Spleen (tissue), 11 donors: ENCODE results near the gene GABBR2. TPM values are rescaled to one million over a fixed set of nuclear protein-coding genes. Genes with fewer than 3 reads are reported as not detected.

ENCODE experiments used
- DNase-seq: peaks from one replicate; pipeline ENCODE4 v3.0.0-alpha.2; 2020
- H3K27ac ChIP-seq, 8 donors: fragments of 200-600 bp; sonication (generic) in 7 of 8; 1 replicate in 4 of 8; 2 replicates in 4 of 8; pipeline versions ENCODE4 v1.5.0 to v1.8.0; 2016 to 2021; ENCODE audit warnings: inconsistent platforms in 4 of 8, mild to moderate bottlenecking in 4 of 8, moderate library complexity in 1 of 8
- H3K27me3 ChIP-seq, 7 donors: fragments of 200-600 bp; sonication (generic) in 6 of 7; replicated peaks in 1 of 7; 1 replicate in 4 of 7; 2 replicates in 3 of 7; pipeline versions ENCODE4 v1.5.0 to v1.8.0; 2016 to 2021; ENCODE audit warnings: inconsistent platforms in 3 of 7, mild to moderate bottlenecking in 1 of 7
- H3K36me3 ChIP-seq, 6 donors: fragments of 200-600 bp; sonication (generic) in 5 of 6; 1 replicate in 4 of 6; 2 replicates in 2 of 6; pipeline versions ENCODE4 v1.5.0 to v1.8.0; 2016 to 2021; ENCODE audit warnings: inconsistent platforms in 2 of 6
- H3K4me1 ChIP-seq, 6 donors: fragments of 200-600 bp; sonication (generic) in 5 of 6; 1 replicate in 3 of 6; 2 replicates in 3 of 6; pipeline versions ENCODE4 v1.5.0 to v1.8.0; 2016 to 2021; ENCODE audit warnings: inconsistent platforms in 3 of 6
- H3K4me3 ChIP-seq, 8 donors: fragments of 200-600 bp; sonication (generic) in 7 of 8; 1 replicate in 4 of 8; 2 replicates in 4 of 8; pipeline versions ENCODE4 v1.5.0 to v1.8.0; 2016 to 2021; ENCODE audit warnings: inconsistent platforms in 4 of 8, mild to moderate bottlenecking in 4 of 8, moderate library complexity in 2 of 8
- H3K9me3 ChIP-seq, 8 donors: fragments of 200-600 bp; sonication (generic) in 7 of 8; 1 replicate in 4 of 8; 2 replicates in 4 of 8; pipeline versions ENCODE4 v1.5.0 to v1.8.0; 2016 to 2021; ENCODE audit warnings: inconsistent platforms in 4 of 8
- POLR2A ChIP-seq, 3 donors: fragments of 450-650 bp; IDR thresholded peaks; one replicate each; pipeline ENCODE4 v1.5.1; 2017; ENCODE audit warnings: antibody characterized with exemption in 3 of 3, mild to moderate bottlenecking in 1 of 3
- POLR2AphosphoS5 ChIP-seq, 3 donors: sonication (generic); formaldehyde crosslinking; IDR thresholded peaks; one replicate each; pipeline ENCODE4 v1.5.1; 2017; ENCODE audit warnings: antibody characterized with exemption in 3 of 3
- WGBS, 5 donors: extraction: QIAGEN DNeasy Blood & Tissue Kit in 3 of 5; methylation state at CpG; one replicate each; pipeline versions ENCODE4 v1.1.5 to v1.1.7; 2013 to 2018; 5-methylcytosine and 5-hydroxymethylcytosine counted together
- intact Hi-C: fragments of 100-400 bp; cut with DNase I; formaldehyde crosslinking; loops from one replicate; pipeline ENCODE4 v1.15.0; 2023; ENCODE audit warnings: low total_unique reads
- polyA plus RNA-seq, 3 donors: library from polyadenylated mRNA; stranded (reverse); fragments of 200-250 nt; gene quantifications; one replicate each; pipeline ENCODE4 v1.2.1, GENCODE V29; 2013
- total RNA-seq, 7 donors: library from RNA; depleted of rRNA in 3 of 7; stranded (reverse); fragments of >200 nt in 3 of 7; fragmentation: NEBNext Ultra II Directional in 4 of 7; extraction: Animal tissue kit (Norgen Biotek cat#: 25700) in 4 of 7; gene quantifications; one replicate each; pipeline versions ENCODE4 v1.1.0 to v1.2.1, GENCODE V29; 2016 to 2021
- TF ChIP-seq, protein P1 (sequence below), 11 experiments: fragments of 200-600 bp in 7 of 11; fragments of 450-650 bp in 4 of 11; sonication (generic) in 4 of 11; IDR thresholded peaks in 8 of 11; conservative IDR thresholded peaks in 3 of 11; 1 replicate in 7 of 11; 2 replicates in 4 of 11; pipeline versions ENCODE4 v1.4.0 to v1.8.0; 2016 to 2021; ENCODE audit warnings: antibody characterized with exemption in 11 of 11, inconsistent platforms in 4 of 11, mild to moderate bottlenecking in 1 of 11
- donor health status: healthy with polysubstance abuse.
- donor health status: DM: no; HTN: no; CAD: no; lungs with moderate emphysema.
- donor health status: DM: no; HTN: no; CAD: no.
- donor health status: Bipolar disorder and iron deficiency.
- donor health status: healthy.
- donor health status: DM: no; HTN: no; CAD: no.
- donor health status: DM: yes; HTN: yes; CAD: no.

GABBR2 gene
- total and polyA plus RNA-seq, 10 donors, result 0.03 to 0.32 (median 0.07) TPM; not detected in 7

DNA sequence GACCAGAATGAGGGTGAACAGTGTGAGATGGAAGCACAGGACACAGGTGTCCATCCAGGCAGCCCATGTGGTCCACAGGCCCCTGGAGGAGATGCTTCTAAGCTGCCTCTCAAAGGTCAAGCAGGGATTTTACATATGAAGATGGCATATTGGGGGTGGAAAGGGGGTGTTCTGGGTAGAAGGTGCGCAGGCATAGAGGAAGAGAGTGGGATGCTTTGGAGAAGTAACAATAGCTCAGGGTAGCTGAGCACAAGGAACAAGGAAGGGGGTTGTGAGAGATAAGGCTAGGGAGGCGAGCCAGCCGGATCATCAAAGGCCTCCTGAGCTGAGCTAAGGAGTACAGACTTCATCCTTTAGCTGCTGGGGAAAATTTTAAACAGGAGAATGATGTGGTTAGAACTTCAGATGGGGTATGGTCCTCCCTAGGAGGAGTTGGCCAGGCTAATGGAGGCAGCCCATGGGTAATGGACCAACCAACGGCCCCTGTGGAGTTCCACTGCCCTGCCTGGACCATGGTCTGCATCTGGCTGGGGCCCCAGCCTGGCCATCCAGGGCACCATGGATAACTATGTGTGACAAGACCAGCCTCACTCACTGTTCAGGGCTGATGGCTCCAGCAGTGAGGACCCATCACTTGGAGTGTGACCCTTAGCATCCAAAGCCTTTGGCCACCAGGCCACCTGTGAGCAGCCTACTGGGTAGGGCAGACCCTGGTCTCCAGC, 366.5 kb downstream of the GABBR2 start:
- Histone ChIP-seq H3K27me3 (peaks cover 0 to 49% (median 0%) of the 10 kb centered on the region in 7 donors), H3K4me1 (peaks cover 0 to 6% (median 2%) of the 10 kb centered on the region in 6 donors), H3K9me3 (peaks cover 0 to 6% (median 0%) of the 10 kb centered on the region in 8 donors), H3K4me3 (no peak overlapping the region), H3K36me3 (no peaks in the 10 kb centered on the region), H3K27ac (no peak overlapping the region)
- no peak for DNase-seq
- no peak for TF ChIP-seq POLR2A (IDR thresholded peaks at IDR 0.05)
- TF ChIP-seq, protein P1, sequence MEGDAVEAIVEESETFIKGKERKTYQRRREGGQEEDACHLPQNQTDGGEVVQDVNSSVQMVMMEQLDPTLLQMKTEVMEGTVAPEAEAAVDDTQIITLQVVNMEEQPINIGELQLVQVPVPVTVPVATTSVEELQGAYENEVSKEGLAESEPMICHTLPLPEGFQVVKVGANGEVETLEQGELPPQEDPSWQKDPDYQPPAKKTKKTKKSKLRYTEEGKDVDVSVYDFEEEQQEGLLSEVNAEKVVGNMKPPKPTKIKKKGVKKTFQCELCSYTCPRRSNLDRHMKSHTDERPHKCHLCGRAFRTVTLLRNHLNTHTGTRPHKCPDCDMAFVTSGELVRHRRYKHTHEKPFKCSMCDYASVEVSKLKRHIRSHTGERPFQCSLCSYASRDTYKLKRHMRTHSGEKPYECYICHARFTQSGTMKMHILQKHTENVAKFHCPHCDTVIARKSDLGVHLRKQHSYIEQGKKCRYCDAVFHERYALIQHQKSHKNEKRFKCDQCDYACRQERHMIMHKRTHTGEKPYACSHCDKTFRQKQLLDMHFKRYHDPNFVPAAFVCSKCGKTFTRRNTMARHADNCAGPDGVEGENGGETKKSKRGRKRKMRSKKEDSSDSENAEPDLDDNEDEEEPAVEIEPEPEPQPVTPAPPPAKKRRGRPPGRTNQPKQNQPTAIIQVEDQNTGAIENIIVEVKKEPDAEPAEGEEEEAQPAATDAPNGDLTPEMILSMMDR (IDR thresholded peaks at IDR 0.05 in 8 of 11, conservative IDR thresholded peaks at IDR 0.05 in 3 of 11), result no peak
- no peak for TF ChIP-seq POLR2AphosphoS5 (IDR thresholded peaks at IDR 0.05)
- intact Hi-C loops, result no loop called here
- WGBS, 5 donors, result 76 to 90% (median 82%) methylated on average over 4 of the region's 4 CpGs

DNA sequence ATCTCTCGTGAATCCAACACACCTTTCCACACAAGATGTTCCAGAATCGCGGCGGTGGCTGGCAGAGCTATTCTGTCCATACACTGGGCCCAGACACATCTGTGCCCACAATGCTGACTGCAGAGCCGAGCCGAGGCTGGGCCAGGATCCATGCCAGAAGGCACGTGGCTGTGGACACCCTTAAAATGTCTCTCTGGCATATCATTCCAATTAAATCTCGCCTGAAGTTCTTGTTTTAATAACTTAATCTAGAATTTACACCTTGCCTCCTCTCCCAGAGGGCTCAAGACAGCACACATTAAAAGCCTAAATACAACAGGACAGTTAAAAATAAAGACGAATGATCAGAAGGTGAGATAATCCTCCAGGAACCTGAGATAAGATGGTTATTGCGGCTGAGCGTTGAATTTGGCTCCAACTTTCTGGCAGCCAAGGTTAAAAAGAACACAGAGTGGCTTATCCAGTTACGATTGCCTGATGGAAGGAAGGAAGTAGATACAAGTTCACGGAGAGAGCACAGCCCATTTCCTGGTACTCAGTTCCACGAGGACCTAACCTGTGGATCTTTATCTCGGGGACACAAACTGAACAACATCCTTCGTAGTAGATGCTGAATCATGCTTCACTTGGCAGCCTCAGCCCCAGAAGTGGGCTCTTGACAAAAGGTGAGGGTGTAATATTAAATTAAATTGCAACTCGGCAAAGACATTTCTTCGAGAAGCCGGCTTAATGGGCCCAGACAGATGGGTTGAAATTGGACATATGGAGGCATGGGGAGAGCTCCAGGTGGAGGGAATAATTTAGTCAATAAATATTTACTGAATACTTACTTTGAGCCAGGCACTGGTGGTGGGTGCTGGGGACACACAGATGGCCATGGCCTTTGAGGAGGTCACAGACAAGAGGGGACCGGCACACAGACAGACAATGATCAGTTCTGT, 367.3 kb downstream of the GABBR2 start:
- H3K27ac ChIP-seq, result peak overlapping the region in 1 of 8 donors; percentile 34
- DNase-seq, result no peak
- peaks cover 0 to 54% (median 4%) of the 10 kb centered on the region in 7 donors for H3K27me3 ChIP-seq
- no peaks in the 10 kb centered on the region for H3K36me3 ChIP-seq
- H3K9me3 ChIP-seq, result peaks cover 0 to 6% (median 0%) of the 10 kb centered on the region in 8 donors
- peaks cover 0 to 6% (median 2%) of the 10 kb centered on the region in 6 donors for H3K4me1 ChIP-seq
- WGBS, 5 donors, result 33 to 46% (median 37%) methylated on average over 20 of the region's 20 CpGs
- peak in 2 of 3 donors; percentile 25 to 63 for TF ChIP-seq POLR2AphosphoS5 (IDR thresholded peaks at IDR 0.05)
- no peak for TF ChIP-seq POLR2A (IDR thresholded peaks at IDR 0.05)
- TF ChIP-seq, protein P1 (IDR thresholded peaks at IDR 0.05 in 8 of 11, conservative IDR thresholded peaks at IDR 0.05 in 3 of 11), result no peak
- intact Hi-C loops, result no loop called here
- no peak overlapping the region for H3K4me3 ChIP-seq

DNA sequence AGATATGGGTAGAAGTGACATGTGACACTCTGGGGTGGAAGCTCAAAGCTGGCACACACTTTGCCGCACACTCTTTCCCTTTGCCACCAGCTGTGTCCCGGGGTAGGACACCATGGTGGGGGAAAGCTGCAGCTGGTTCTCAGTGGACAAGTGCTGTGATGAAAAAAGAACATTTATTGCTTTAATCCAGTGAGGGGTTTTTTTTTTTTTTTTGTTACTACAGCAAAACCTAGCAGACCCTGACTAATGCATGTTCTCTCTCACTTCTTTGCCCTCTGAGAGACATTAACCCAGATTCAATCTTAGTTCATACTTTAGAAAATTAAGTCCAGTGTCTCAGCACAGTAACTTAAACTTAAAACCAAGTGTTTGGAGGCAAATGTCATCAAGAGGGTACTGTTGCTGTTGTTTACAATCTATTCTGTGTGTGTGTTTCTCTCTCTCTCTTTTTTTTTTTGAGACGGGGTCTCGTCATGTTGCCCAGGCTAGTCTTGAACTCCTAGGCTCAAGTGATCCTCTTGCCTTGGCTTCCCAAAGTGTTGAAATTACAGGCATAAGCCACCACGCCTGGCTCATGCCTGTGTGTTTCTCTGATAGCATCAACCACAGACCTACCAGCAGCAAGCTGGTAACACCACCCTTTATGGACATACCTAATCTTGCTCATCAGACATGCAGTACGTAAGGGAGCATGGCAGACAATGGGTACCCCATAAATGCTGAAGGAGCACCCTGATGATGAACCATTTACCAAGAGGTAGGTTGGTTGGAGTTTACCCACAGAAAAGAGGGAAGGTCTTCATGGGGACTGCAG, 368.5 kb downstream of the GABBR2 start:
- intact Hi-C loops, result no loop called here
- H3K36me3 ChIP-seq, result no peaks in the 10 kb centered on the region
- WGBS, 5 donors, result 85 to 96% (median 93%) methylated on average over 6 of the region's 6 CpGs
- H3K4me3 ChIP-seq, result no peak overlapping the region
- peaks cover 0 to 6% (median 2%) of the 10 kb centered on the region in 6 donors for H3K4me1 ChIP-seq
- DNase-seq, result no peak
- H3K27me3 ChIP-seq, result peaks cover 0 to 48% (median 4%) of the 10 kb centered on the region in 7 donors
- peaks cover 0 to 6% (median 0%) of the 10 kb centered on the region in 8 donors for H3K9me3 ChIP-seq
- no peak overlapping the region for H3K27ac ChIP-seq
- TF ChIP-seq POLR2A (IDR thresholded peaks at IDR 0.05), result no peak
- TF ChIP-seq POLR2AphosphoS5 (IDR thresholded peaks at IDR 0.05), result no peak
- TF ChIP-seq, protein P1 (IDR thresholded peaks at IDR 0.05 in 8 of 11, conservative IDR thresholded peaks at IDR 0.05 in 3 of 11), result no peak
